ENCODE measurements around the gene ABHD12B.
"Not testable (repeated sequence)": the region's sequence is repeated elsewhere in the genome, so short reads cannot be mapped to it uniquely, and the experiment has no call there.

Gene ABHD12B

DNA sequence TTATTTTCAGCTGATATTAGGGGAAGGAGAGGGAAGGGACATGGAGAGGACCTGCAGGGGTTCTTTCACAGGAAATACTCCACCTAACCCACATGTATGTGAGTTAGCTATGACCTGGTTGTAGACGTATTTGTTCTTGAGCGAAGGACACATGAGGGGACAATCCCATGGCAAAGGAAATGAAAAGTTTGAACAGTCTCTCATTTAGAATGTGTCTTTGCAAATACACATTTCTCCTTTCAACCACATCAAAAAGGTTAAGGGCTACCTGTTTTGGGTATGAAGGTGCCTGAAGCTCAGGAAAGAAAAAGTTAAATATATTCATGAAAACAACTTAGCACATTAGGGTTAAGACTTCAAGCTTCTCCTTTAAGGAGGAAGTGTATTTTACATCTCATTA is 65.0 kb downstream of the ABHD12B start:
- no peak for DNase-seq

DNA sequence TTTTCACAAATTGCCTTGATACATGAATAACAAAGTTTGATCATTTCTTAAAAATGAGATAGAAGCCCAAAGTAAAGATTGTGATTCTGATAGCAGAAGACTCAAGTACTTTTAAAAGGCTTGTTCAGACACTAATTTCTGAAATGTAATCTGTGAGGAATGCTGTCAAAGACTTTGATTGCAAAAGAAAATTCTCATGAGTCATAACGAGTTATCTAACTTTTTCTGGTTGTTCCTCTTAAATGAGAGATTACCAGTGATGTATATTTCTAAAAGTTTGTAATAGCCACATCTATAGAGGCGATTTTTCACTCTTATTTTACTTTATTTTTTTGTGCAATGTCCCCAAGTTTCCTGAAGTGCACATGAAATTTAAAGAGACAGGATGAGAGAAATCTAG is 65.5 kb downstream of the ABHD12B start:
- DNase-seq = no peak

DNA sequence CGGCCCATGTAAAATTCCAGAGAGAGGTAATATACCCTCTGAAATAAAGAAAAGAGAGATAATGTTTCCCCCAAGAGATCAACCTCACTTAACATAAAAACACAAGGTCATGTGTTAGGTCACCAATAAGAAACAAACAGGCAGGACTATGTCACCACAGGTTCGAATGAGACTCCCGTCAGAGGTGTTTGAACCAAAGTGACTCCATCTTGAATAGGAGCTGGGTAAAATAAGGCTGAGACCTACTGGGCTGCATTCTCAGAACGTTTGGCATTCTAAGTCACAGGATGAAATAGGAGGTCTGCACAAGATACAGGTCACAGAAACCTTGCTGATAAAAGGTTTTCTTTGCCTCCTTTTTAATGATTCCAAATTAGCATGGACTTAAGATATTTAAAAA is 65.9 kb downstream of the ABHD12B start:
- DNase-seq = no peak

DNA sequence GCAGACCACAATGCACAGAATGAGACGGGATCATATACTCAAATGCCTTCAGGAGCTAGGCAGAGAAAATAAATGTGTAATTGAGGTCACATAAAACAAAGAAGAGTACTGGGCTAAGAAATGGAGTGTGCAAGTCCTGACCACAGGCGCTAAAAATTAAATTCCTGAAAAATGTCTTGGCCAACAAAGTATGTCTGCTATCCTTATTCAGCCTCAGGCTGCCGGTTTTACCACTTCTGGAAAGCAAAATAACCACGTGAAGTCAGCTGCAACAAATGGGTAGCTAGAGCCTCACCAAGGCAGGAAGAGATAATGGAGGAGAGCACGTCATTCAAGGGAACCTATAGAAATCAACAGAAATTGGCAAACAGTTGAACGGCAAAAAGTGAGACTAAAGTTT is 69.3 kb downstream of the ABHD12B start:
- DNase-seq = no peak

DNA sequence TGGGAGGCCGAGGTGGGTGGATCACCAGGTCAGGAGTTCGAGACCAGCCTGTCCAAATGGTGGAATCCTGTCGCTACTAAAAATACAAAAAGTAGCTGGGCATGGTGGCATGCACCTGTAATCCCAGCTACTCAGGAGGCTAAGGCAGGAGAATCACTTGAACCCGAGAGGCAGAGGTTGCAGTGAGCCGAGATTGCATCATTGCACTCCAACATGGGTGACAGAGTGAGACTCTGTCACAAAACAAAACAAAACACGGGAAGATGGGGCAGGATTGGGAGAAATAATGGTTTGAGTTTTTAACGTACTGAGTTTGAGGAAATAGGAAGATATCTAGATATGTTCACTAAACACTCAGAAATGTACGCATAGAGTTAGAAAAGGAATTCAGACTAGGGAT is 69.8 kb downstream of the ABHD12B start:
- not testable (repeated sequence) for DNase-seq

DNA sequence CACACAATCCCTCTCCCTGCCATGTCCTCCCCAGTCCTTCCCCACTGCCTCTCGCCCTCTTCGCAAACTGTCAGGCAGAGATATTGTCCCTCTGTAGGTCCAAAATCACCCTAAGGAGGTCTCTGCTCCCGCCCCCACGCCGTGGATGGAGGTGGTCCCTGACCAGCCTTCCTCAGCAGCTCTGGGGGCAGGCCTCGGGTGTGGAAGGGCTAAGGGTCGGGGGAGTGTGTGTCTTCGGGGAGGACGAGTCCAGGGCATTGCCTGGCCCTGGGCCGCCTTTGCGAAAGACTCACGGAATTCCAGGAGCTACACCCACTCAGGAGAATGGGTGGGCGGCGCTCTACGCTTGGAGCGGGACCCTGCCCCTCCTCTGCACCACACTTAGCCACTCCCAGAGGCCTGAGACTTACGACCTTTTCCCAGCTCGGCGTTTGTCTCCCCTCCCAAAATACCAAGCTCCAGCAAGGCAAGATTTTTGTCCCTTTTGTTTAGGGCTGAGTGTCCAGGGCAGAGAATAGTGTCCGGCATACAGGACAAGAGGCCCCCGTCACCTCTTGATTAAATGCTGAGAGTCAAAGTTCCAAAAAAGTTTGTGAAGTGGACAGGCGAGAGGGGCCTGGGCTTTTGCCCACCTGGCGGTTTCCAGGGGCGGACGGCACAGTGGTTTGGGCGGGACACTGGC is 71.5 kb downstream of the ABHD12B start:
- peak; percentile 61 for DNase-seq

DNA sequence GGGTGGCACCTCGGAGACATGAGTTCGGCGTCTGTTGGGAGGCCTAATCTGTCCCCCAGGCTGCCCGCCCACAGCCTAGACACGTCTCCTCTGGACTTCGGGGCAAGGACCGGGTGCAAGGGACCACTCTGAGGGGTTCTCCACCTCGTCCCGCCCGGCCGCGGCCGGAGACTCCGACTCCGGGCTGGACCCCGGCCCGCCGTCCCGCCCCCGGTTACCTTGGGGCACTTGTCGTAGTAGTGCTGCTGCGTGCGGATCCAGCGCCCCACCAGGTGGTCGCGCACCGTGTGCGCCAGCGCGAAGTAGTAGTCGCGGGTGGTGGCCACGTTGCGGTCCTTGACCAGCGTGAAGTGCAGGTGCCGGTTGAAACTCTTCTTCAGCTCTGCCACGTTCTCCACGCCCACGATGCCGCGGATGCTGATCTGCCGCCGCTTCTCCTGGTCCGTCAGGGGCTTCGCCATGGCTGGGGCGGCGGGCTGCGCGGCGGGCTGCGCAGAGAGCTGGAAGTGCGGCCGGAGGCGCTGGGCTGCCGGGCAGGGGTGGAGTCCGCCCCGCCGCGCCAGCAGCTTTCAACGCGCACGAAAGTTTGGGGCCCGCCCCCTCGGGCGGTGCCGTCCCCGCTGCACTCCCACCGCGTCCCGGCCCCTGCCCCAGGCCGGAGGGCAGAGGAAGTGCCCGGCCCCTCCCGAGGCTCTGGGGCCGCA is 72.2 kb downstream of the ABHD12B start, which contains the start of gene PYGL:
TSS of gene PYGL (minus strand) at position 541 of the 704 bp plus-strand sequence. CDS start at position 461, 80 bp downstream.
- peak; percentile 83 for DNase-seq

DNA sequence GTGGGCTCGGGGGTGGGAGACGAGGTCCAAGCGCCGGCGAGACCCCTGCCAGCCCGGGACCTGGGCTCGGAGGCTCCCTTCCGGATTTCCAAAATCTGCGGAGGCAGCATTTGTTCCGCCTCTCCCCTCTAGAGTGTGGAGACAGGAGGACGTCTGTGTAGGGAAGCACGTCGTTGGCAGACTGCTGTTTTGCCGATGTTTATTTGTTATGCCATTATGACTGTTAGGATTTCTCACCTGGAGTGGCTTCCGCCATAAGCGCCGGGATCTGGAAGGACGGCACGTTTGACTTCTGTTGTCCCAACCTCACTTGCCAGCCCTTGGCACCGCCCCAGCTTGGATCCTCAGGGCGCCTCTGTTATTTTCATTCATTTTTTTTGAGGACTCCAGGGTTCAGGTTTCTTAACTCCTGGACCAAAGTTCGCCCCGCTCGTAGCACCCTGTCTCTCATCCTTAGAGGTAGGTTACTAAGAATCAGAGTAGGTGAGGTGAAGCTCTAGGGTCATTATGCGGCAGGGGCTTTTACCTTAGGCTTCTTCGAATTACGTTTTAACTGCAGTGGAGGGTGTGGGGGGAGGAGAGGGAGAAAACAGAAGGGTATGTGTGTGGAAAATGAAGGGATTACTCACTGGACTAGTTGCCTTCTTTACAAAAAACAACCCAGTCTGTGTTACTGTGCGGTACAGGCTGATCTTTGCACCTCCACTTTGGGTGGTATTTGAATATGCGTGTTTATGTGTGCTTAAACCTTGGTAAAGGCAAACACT is 73.0 kb downstream of the ABHD12B start:
- no peak for DNase-seq

DNA sequence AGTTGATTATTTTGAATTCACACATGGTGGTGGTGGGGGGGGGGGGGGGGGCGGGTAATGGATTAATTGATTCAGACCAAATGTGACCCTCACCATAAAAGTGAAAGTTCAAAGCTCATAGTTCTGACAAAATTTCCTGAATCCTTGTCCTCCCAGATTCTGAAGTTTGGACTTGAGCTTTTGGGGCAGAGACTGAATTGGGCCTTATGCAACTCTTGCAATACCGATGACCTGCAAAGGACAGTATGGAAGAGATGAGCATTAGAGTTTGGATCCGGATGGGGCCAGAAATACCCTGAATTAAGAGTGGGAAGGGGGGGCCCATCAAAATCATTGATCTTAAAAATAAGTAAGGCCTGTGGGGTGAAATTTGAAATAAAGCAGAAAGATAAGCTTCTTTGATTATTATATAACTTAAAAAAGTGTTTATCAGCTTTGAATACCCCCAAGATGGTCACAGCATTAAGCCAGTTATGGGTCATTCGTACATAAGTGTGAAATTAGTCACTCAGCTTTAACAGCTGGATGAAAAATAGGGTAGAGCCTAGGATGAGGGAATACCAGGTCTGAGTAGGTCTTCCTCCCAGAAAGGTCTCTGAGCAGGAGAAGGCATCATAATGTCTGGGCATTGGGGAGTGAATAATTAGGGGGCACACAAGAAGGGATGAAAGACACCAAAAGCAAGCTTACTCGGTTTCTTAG is 74.5 kb downstream of the ABHD12B start:
- DNase-seq = no peak

DNA sequence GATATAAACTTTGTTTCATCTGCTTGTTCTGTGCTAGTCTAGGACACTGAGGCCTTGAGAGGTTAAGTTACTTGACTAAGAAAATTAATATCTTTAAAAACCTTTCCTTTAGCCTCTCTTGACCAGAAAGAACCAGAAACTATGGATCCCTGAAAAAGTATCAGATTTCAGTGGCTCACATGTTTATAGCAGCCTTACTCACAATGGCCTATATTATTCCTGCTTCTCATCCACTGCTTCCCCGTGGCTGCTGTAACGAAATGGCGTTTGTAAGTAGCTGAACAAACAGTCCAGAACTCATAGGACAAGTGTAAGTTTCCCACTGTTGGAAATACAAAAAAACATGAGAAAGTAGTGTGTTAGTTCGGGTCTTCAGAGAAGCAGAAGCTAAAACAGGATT is 75.6 kb downstream of the ABHD12B start:
- DNase-seq = no peak

DNA sequence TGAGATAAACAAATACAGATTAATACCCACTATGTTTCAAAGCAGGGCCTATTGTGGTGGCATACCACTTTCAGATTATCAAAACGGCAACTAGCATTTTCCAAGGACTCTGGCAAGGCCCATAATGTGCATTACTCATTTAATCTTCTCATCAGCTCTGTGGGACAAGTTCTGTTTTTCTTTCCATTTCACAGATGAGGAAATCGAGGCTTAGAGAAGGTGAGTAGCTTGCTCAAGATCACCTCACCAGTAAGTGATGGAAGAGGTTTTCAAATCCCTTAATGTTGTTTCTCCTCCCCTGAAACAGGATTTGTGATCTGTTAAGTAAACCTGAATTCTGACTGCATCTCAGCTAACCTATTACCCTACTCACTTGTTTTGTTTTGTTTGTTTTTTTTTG is 76.4 kb downstream of the ABHD12B start:
- DNase-seq = no peak

DNA sequence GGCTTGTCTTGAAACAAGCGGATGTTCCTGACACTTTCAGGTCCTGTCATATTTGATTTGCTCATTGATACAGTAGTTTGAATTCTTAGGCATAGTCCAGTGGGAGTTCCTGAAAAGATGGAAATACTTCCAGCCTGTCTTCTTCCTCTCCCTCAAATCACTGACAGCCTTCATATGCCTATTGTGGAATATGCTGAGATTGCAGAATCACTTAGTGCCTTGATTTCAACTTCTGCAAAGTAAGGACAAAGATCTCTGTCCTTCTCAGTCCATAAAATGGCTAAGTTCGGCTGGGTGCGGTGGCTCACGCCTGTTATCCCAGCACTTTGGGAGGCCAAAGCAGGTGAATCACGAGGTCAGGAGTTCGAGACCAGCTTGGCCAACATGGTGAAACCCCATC is 79.2 kb downstream of the ABHD12B start:
- peak; percentile 22 for DNase-seq

DNA sequence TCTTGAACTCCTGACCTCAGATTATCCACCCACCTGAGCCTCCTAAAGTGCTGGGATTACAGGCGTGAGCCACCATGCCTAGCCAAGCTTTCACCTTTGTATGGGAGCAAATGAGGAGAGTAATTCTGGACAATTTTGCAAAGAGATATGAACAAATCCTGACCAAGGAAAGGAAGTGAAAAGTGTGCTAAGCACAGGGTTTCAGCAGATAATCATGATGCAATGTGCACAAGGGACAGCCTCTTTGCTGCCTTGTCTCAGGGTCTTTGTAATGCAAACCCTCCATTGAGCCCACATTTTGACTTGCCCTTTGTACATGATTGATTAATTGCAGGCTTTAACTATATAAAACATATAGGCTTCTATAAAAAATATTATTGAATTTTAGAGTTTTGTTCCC is 81.6 kb downstream of the ABHD12B start:
- DNase-seq = no peak

Measured in eye (tissue), 1 donor.